OCI-M2 (cell line): ENCODE measurements around the gene NDUFA7.
"Not testable (repeated sequence)": the region's sequence is repeated elsewhere in the genome, so short reads cannot be mapped to it uniquely, and the experiment has no call there.

Experiments
- DNase-seq: peaks from one replicate; lab custom pipeline; 2025; ENCODE audit not compliant: unreplicated experiment; lab: John Stamatoyannopoulos, UW

Gene NDUFA7

DNA sequence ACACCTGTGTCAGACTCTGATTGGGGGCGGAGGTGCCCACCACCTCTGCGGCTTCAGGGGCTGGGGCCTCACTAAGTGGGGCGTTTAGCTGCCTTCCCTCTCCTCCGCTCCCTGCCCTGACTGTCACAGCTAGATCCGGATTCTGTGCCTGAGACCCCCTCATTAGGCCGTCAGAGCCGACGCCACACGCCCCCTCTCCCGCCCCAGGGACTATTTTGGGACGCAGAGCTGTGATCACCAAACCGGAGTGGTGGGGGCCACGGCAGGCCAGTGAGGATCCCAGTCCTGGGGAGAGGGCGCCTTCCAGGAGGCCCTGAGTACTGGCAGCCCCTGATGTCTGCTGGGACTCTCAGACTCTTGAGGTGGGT lies 21.1 kb upstream of the NDUFA7 start:
- DNase-seq = no peak

DNA sequence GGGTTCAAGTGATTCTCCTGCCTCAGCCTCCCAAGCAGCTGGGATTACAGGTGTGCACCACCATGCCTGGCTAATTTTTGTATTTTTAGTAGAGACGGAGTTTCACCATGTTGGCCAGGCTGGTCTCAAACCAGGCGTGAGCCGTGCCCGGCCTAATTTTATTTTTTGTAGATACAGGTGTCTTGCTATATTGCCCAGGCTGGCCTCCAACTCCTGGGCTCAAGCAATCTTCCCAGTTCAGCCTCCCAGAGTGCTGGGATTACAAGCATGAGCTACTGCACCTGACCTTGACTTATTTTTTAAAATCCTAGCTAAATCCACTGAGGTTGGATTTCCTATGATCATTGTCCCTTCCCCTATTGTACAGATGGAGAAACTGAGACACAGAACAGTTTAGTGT lies 20.3 kb upstream of the NDUFA7 start:
- not testable (repeated sequence) for DNase-seq

DNA sequence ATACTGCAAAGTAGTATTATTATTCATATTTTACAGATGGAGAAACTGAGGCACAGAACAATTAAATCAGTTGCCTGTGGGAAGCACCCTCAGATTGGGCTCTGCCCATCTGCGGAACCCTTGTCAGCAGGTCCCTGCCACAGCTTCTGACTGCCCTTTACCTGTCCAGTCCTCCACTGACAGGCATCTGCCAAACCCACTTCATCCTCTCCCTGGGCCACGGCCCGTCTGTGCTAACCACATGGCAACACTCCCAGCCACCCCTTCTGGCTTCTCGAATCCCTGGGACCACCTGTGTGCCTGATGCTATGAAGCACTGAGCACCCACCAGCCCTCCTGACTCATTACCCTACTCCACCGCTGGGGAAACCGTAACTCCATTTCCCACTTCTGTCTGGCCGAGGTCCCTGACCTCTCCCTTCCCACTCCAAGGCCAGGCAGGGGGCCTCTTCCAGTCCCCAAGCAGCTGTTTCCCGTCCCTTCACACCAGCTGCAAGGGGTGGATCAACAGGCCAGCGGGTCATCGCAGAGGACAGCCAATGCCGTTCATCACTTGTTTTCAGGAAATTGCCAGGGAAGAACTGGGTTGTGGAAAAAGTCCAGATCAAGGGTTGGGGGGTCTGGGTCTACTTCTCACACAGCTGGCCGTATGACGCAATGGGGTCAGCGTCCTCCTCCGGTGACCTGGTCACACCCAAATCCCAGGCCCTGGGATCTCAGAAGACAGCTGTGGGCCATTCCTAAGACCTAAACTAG lies 19.3 kb upstream of the NDUFA7 start:
- DNase-seq = no peak

DNA sequence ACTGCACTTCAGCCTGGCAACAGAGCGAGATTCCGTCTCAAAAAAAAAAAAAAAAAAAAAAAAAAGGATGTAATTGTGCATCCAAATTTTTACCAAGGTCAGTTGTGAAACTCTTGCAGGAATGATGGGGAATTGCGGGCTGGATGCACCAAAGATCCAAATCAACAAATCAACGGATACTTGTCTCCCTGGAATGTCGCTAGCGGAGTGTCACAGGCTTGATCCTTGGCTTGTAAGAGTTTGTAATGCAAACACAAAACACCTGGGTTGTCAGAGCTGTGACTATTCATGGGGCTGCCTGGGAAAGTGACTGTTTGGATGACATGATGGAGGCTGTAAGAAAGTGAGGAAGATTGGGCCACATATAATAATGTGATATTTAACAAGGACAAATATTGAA lies 17.7 kb upstream of the NDUFA7 start:
- DNase-seq = no peak

DNA sequence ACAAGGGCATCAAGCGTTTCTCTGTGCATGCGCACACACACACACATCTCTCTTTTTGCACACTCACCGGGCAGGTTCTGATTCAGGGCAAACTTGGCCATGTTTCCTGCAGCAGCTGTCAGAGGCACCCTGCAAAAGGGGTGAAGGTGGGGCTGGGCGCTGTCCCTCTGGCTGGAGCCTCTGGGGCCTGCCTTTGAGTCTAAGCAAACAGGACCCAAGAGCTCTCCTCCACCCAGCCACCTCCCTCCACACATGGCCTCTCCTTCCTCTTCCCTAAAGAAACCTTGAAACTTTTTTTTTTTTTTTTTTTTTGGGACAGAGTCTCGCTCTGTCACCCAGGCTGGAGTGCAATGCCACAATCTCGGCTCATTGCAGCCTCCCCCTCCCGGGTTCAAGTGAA lies 16.6 kb upstream of the NDUFA7 start:
- DNase-seq = no peak

DNA sequence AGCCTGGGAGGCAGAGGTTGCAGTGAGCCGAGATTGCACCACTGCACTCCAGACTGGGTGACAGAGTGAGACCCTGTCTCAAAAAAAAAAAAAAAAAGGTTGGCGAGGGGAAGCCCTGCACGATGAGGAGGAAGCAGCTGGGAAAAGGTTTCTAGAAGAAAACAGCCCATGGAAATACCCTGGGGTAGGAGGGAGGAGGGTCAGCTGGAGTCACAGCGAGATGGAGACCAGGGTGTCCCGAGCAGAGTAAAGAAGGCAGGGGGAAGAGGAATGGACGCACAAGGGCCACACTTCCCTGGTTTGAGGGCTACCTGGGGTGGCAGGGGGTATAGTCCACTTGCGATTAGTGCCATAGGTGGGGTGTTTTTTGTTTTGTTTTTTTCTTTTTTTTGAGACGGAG lies 15.5 kb upstream of the NDUFA7 start:
- no peak for DNase-seq

DNA sequence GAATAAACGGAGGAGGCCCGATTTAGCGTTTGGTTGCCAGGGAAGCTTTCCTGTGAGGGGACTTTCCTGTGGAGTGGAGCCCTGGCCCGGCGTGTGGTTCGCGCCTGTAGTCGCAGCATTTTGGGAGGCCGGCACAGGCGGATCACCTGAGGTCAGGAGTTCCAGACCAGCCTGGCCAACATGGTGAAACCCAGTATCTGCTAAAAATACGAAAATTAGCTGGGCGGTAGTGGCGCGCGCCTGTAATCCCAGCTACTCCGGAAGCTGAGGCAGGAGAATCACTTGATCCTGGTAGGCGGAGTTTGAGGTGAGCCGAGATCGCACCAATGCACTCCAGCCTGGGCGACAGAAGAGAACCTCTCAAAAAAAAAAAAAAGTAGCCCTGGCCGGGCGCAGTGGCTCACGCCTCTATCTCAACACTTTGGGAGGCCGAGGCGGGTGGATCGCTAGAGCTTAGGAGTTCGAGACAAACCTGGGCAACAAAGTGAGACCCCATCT lies 14.9 kb upstream of the NDUFA7 start:
- no peak for DNase-seq

DNA sequence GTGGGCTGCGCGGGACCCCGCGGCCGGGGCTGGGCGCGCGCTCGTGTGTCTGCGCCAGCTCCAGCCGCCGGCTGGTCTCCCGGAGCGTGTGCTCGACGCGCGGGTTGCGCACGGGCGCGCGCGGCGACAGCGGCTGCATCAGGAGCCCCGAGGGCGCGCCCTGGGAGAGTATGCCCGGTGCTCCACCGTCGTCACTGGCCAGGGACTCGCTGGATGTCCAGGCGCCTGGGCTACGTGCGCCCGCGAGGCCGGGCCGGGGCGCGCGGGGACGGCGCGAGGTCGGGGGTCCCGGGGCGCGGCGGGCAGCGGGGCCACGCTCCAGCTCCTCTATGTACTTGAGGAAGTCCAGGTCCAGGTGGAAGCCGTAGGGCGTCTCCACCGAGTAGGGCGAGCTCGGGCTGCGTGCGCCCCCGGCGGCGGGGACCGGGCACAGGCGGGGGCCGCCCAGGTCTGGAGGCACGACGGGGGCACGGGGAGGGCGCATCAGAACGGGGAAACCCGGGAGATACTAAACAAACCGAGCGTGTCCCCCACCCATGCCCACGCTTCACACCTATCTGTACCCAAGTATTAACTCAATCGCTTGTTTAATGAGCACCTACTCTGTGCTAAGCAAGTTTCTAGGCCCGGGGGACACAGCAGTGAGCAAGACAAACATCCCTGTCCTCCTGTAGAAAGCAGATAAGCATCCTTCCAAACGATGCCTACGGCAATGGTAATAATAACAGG lies 14.3 kb upstream of the NDUFA7 start:
- no peak for DNase-seq

DNA sequence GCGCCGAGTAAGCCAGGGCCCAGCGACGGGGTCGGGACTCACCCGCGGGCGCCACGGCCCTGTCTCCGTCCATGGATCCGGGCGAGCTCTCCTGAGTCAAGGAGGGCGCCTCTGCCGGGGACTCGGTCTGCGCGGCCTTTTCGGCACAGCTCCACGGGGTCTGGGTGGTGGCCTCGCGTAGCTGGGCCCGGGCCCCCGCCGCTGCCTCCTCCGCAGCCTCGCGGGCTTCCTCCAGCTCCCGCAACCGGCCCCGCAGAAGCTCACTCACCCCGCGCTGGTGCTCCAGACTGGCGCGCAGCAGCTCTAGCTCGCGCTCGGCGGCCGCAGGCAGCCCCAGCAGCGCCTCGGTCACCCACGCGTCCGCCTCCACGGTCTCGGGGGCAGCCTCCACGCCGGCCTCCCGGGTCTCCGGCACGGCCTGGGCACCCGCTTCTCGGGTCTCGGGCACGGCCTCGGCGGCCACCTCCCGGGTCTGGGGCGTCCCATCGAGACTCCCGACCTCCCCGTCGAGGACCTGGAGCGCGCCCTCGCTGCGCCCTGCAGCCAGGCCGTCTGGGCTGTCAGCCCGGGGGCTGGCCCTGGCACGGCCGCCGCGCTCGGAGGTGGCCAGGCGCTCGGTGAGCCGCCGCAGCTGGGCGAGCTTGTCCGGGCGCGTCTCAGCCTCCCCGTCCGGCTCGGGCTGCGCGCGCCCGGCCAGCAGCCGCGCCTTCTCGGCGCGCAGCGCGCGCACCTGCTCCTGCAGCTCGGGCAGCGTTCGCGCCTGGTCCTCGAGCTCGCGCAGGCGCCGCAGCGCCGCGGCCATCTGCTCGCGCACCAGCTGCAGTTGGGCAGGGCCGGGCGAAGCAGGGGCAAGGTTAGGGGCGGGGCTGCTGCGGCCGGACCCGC lies 13.5 kb upstream of the NDUFA7 start:
- no peak for DNase-seq

DNA sequence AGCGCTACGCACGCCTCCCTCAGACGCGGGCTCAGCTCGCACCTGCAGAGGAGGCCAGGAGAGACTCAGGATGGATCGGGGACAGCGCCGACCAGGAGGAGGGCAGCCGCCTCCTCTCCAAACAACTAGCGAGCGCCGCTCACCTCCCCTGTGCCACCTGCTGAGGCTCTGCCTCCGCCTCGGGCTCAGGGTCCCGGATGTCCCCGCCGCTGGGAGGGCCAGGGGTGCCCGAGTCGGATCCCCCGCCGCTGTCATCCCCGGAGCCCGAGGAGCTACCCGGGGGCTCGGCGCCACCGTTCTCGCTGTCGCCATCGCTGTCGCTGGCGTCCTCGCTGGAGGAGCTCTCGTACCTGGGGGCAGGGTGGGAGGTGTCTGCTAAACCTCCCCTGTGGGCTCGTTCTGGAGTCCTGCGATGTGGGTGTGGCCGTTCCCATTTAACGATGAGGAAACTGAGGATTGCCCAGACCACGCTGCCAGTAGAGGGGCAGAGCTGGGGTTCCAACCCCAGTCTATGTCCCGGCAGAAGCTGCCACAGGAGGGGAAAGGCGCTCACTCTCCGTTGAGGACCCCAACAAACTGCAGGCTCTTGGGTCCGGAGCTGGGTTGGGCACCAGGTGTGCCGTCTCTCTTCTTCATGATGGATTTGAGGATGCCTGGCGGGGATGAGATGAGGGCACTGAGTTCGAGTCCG lies 12.7 kb upstream of the NDUFA7 start:
- DNase-seq = no peak

DNA sequence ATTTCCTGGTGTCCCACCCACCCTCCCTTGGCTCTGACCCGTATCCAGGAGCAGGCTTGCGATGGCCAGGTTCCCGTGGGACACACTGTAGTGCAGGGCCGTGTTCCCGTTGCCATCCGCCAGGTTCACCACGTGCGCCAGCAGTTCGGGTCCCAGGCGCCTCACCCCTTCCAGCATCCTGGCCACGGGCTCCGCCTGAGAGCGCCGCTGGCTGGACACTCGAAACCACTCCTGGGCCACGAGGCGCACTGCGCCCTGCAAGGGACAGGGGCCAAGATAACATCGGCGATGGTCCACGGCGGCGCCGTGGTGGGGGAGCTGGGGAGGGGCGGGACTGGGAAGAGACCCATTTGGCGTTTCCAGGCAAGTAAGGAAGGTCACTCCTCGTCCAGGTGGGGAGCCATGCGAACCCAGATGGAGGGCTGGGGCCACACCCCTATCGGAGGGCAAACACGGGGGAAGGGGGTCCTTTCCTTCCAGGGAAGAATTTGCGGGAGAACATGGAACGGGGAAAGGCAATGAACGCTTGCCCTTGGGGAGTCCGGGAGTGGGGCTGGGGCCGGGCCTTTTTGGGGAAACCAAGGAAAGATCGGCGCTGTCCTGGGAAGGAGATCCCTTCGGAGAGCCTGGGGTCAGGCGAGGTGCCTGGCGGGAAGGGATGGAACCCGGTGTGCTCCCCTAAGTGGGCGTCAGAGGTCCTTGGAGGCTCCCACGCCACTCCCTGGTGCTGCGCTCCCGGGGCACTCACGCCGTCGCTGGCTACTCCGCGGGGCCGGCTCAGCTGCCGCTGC lies 12.0 kb upstream of the NDUFA7 start:
- no peak for DNase-seq

DNA sequence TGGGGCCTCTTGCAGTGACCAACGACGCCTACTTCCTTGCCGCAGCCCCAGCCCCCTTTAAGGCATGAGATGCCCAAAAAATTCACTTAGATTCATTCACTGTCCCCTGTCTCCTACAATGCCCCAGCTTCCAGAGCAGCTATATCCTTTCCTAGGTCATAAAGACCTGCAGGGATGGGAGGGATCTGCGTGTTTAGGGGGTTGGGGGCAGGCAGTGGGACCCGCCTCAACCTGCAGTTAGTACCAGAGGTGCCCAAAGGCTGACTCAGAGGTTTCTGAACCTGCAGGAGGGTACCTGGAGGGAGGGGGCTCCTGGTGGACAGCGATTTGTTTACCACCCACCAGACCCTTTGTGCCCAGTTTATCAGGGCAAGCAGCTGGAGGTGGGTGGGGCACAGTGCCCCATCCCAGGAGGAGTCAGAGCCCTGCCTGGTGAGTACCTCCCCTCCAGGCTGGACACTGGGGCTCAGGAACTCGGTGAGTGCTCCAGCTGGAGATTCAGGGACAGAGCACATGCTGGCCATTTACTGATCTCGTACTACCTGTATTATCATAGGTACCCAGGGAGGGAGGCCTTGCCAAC lies 10.2 kb upstream of the NDUFA7 start:
- DNase-seq = no peak

DNA sequence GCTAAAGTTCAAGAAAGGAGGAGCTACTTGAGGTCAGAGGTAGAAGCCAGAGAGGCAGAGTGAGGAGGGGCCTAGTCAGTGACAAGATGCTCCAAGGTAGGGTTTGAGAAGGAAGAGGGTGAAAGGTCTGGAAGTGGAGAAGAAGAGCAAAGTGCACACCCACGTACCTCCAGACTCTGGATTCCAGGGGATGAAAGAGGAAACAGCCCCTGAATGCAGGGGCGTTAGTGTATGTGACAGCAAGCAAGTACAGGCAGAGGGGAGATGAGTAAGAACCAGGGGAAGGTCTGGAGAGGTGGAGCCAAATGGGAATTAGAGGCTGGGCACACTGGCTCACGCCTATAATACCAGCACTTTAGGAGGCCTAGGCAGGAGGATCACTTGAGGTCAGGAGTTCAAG lies 8.8 kb upstream of the NDUFA7 start:
- DNase-seq = no peak

DNA sequence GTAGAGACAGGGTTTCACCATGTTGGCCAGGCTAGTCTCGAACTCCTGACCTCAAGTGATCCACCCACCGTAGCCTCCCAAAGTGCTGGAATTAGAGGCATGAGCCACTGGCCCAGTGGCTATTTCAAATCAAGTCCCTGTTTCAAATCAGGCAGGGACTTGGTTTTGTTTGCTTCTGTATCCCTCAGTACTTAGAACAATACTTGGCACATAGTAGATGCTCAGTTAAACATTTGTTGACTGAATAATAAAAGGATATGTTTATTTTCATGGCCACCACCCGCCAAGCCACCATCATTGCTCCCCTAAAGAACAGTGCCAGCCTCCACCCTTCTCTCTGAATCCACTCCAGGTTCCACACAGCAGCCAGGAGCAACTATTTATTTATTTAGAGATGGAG lies 4.3 kb upstream of the NDUFA7 start:
- no peak for DNase-seq

DNA sequence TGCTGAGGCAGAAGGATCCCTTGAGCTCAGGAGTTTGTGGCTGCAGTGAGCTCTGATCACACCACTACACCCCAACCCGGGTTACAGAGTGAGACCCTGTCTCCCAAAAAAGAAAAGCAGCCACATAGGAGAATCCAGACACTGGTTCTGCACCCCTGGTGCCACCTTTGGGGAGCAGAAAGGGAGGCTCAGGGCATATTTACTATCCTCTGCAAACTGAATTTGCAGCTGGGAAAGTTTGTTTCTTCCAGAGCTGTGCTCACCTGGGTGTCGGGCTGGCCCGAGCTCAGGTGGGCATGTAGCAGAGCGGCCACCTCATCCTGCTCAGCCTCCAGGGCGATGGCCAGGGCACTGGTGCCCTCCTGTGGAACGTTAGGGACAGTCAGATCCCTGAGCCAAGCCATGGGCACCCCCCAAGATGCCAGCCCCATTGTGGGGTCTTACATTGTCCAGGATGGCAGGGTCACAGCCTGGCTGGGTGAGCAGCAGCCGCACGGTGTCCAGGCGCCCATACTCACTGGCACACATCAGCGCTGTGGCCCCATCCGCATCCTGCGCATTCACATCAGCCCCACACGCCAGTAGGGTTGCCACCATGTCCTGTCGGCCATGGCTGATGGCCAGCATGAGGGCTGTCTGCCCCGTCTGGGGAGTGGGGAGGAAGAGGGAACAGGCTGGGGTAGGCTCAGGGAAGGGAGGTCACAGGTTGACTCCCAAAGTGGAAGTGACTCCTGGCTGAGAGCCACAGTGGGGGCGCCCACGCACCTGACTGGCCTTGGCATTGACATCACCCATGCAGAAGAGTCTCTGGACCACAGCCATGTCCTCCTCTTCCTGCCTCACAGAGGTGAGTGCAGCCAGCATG lies 3.2 kb upstream of the NDUFA7 start:
- DNase-seq = no peak

DNA sequence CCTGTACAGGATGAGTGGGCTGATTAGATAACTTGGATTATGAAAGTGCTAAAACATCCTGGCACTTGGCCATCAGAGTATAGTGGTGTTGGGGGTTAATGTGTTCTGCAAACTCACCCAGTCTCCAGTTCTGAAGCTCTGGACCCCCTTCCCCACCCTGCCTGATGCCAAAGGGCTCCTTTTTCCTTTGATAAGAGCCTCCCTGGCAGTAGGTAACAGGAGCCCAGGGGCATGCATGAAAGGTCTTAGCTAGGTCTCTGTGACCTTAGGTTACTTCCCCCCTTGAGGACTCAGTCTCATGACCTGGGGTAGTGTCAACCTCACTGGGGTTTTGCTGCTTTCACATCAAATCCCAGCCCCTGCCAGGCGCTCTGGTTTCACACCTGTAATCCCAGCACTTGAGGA lies 2.6 kb upstream of the NDUFA7 start:
- no peak for DNase-seq

DNA sequence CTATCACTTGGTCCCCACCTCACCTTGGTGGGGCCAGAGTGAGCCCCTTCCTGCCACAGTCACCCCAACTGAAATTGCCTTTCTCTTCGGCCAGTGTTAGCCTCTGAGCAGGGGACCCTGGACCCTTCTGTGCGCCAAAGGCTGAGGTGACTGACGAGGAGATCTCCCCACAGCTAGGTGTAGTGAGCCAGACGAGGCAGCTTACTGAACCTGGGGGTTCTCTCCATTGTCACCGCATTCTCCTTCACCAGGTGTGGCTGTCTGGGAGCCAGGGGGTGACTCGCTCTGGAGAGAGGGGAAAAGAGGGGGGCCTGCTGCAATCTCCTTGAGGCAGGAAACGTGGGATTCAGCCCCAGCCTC lies 1.4 kb upstream of the NDUFA7 start:
- DNase-seq = no peak

DNA sequence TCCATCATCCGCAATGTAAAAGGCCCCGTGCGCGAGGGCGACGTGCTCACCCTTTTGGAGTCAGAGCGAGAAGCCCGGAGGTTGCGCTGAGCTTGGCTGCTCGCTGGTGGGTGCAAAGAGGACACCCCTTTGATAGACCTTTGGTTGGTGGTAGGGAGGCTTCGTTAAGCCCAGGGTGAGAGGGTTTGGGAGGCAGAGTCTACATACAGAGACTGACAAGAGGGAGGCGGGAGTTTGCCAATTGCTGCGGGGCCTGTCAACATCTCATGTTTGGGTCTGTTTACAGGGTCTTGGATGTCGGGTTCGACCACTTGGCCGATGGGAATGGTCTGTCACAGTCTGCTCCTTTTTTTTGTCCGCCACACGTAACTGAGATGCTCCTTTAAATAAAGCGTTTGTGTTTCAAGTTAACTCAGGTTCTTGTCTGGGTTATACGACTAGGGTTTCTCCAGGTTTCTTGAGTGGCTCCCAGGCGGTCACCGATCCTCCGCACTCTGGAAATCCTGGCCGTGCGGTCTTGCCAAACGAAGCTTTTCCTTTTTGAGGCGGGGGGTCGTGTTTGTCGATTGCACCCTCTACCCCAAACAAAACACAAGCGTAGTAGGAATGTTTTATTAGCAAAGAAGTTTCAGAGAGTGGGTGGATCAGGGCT lies 937 bp upstream of the NDUFA7 start:
- no peak for DNase-seq
